SH-SY5Y (cell line): ENCODE measurements around the gene CELF2.

Source experiments
- GATA2 ChIP-seq: IDR thresholded peaks from 2 replicates; pipeline ENCODE4 v1.6.1; 2011; ENCODE audit warnings: mild to moderate bottlenecking, low read depth, low read length
- GATA3 ChIP-seq: IDR thresholded peaks from 2 replicates; pipeline ENCODE4 v1.6.1; 2011; ENCODE audit warnings: low read depth, mild to moderate bottlenecking, low read length, moderate library complexity

GRCh38 chr10:11332846-11333245, 315.2 kb downstream of the CELF2 start:
- TF ChIP-seq GATA2 = no peak
- no peak for TF ChIP-seq GATA3
